ENCODE measurements around the gene LHX2.
A peak's percentile ranks its signal among the peaks of the same experiment; 100 is the strongest.
"Not testable (repeated sequence)": the region's sequence is repeated elsewhere in the genome, so short reads cannot be mapped to it uniquely, and the experiment has no call there.

The LHX2 gene, protein sequence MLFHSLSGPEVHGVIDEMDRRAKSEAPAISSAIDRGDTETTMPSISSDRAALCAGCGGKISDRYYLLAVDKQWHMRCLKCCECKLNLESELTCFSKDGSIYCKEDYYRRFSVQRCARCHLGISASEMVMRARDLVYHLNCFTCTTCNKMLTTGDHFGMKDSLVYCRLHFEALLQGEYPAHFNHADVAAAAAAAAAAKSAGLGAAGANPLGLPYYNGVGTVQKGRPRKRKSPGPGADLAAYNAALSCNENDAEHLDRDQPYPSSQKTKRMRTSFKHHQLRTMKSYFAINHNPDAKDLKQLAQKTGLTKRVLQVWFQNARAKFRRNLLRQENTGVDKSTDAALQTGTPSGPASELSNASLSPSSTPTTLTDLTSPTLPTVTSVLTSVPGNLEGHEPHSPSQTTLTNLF

DNA sequence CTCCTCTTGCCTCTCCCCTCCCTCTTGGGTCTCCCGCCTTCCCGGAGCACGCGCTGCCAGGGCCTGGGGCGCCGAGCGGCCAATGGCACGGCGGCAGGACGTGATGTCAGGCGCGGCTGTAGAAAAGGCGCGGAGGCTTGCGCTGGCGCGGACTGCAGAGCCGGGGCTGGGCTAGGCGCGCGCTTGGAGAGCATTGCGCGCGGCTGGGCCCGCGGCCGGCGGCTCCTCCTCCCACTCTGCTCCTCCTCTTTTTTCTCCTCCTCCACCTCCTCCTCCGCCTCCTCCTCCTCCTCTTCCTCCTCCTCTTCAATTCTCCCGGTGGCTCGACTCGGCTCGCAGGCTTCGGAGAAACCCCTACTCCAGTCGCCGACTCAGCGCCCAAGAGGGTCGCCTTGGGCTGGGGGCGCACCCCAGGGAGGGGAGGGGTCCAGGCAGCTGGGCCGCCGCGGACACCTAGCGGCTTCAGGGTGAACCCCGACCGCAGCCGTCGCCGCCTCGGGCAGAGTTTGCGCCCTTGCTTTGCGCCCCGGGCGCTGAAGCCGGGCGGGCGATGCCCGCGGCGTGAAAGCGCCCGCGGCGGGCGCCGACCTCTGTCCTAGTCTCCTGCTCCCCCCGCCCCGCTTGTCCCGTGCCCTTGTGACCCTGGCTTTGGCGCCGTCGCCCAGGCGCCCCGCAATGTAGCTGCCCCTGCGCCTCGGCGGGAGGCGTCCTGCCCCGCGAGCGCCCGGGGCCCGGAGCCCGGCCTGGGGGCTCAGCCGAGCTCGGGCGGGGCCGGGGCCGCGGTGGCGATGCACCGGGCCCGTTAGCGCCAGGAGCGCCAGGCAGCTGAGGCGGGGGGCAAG lies at the start of gene LHX2:
Gene LHX2 (plus strand): TSS at position 309 of the 842 bp plus-strand sequence. CDS start 581 bp downstream, outside the sequence.
- Histone ChIP-seq H3K9me3 (ENCODE audit: control insufficient read depth, insufficient read depth, low read length) (no peaks in the 10 kb centered on the region), H3K4me1 (ENCODE audit: control insufficient read depth, insufficient read depth, low read length) (no peaks in the 10 kb centered on the region), H3K36me3 (ENCODE audit: control insufficient read depth, insufficient read depth, low read length) (no peaks in the 10 kb centered on the region), H3K9ac (ENCODE audit: low read depth, low read length) (no peak within 1 kb of the TSS), H3K27me3 (ENCODE audit: control insufficient read depth, insufficient read depth, low read length) (peaks cover 96% of the 10 kb centered on the region), H3K4me3 (ENCODE audit: low read depth, low read length) (peak within 1 kb of the TSS; percentile 50)

GRCh38 chr9:123964761-123965160 lies 46.8 kb upstream of the LHX2 start:
- H3K4me1 ChIP-seq (ENCODE audit: control insufficient read depth, insufficient read depth, low read length): no peaks in the 10 kb centered on the region
- no peak overlapping the region for H3K9ac ChIP-seq (ENCODE audit: low read depth, low read length)
- no peaks in the 10 kb centered on the region for H3K36me3 ChIP-seq (ENCODE audit: control insufficient read depth, insufficient read depth, low read length)
- H3K4me3 ChIP-seq (ENCODE audit: low read depth, low read length): no peak overlapping the region
- no peaks in the 10 kb centered on the region for H3K27me3 ChIP-seq (ENCODE audit: control insufficient read depth, insufficient read depth, low read length)
- H3K9me3 ChIP-seq (ENCODE audit: control insufficient read depth, insufficient read depth, low read length): no peaks in the 10 kb centered on the region

DNA sequence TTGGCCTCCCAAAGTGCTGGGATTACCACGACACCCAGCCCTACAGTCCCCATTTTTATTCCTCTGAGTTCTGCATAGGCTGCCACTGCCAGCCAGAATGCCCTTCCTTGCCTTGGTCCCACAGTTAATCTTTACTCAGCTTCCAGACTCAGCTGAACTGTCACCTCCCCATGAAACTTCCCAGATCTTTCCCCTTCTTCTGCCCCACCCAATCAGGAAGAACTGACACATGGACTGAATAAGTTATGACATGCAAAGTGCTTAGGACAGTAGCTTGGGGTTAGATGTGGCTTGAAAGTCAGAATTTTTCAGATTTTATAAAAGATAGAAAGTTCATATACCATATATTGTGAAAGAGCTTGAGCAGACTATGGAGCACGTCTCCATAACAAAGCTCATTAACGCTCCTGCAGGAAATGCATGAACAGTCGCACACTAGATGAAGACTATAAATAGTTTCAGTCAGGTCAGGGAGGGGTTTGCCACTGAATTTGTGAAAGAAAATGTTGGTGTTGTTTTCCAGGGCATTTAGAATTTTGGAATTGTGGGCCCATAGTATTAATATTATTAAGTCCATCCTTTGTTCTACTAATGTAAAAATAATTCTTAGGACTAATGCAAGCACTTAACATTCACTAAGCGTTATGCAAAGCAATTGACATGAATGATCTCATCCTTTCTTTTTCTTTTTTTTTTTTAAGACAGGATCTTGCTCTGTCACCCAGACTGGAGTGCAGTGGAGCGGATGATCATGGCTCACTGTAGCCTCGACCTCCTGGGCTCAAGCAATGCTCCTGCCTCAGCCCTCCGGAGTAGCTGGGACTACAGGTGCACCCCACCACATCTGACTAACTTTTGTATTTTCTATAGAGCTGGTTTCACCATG lies 45.5 kb upstream of the LHX2 start:
- no peaks in the 10 kb centered on the region for H3K36me3 ChIP-seq (ENCODE audit: control insufficient read depth, insufficient read depth, low read length)
- H3K4me3 ChIP-seq (ENCODE audit: low read depth, low read length): no peak overlapping the region
- no peaks in the 10 kb centered on the region for H3K4me1 ChIP-seq (ENCODE audit: control insufficient read depth, insufficient read depth, low read length)
- no peaks in the 10 kb centered on the region for H3K9me3 ChIP-seq (ENCODE audit: control insufficient read depth, insufficient read depth, low read length)
- no peaks in the 10 kb centered on the region for H3K27me3 ChIP-seq (ENCODE audit: control insufficient read depth, insufficient read depth, low read length)
- H3K9ac ChIP-seq (ENCODE audit: low read depth, low read length): no peak overlapping the region

GRCh38 chr9:123967323-123967722 lies 44.2 kb upstream of the LHX2 start:
- no peaks in the 10 kb centered on the region for H3K36me3 ChIP-seq (ENCODE audit: control insufficient read depth, insufficient read depth, low read length)
- no peaks in the 10 kb centered on the region for H3K4me1 ChIP-seq (ENCODE audit: control insufficient read depth, insufficient read depth, low read length)
- no peak overlapping the region for H3K9ac ChIP-seq (ENCODE audit: low read depth, low read length)
- H3K4me3 ChIP-seq (ENCODE audit: low read depth, low read length): no peak overlapping the region
- H3K9me3 ChIP-seq (ENCODE audit: control insufficient read depth, insufficient read depth, low read length): no peaks in the 10 kb centered on the region
- no peaks in the 10 kb centered on the region for H3K27me3 ChIP-seq (ENCODE audit: control insufficient read depth, insufficient read depth, low read length)

- Histone ChIP-seq H3K9ac (ENCODE audit: low read depth, low read length) (no peak overlapping the region), H3K27me3 (ENCODE audit: control insufficient read depth, insufficient read depth, low read length) (peaks cover 11% of the 10 kb centered on the region), H3K36me3 (ENCODE audit: control insufficient read depth, insufficient read depth, low read length) (no peaks in the 10 kb centered on the region), H3K9me3 (ENCODE audit: control insufficient read depth, insufficient read depth, low read length) (no peaks in the 10 kb centered on the region), H3K4me3 (ENCODE audit: low read depth, low read length) (no peak overlapping the region), H3K4me1 (ENCODE audit: control insufficient read depth, insufficient read depth, low read length) (peaks cover 3% of the 10 kb centered on the region)
Observed at GRCh38 chr9:123972618-123973017, 39.0 kb upstream of the LHX2 start.

DNA sequence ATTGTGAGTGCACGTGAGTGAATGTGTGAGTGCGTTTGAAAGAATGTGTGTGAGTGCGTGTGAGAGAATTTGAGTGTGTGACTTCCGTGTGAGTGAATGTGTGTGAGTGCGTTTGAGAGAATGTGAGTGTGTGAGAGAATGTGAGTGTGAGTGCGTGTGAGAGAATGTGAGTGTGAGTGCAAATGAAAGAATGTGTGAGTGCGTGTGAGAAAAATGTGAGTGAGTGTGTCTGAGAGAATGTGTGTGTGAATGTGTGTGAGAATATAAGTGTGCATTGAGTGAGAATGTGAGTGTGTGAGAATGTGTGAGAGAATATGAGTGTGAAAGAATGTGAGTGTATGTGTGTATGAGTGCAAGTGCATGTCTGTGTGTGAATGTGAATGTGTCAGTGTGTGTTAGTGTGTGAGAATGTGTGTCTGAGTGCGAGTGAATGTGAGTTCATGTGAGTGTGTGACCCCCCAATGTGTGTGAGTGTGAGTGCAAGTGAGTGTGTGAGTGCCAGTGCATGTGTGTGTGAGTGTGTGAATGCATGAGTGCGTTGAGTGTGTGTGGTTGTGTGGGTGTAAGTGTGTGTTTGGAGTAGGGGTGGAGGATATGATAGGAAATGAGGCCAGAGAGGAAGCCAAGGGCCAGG lies 37.9 kb upstream of the LHX2 start:
- H3K9ac ChIP-seq (ENCODE audit: low read depth, low read length): no peak overlapping the region
- H3K4me3 ChIP-seq (ENCODE audit: low read depth, low read length): no peak overlapping the region
- peaks cover 11% of the 10 kb centered on the region for H3K27me3 ChIP-seq (ENCODE audit: control insufficient read depth, insufficient read depth, low read length)
- H3K36me3 ChIP-seq (ENCODE audit: control insufficient read depth, insufficient read depth, low read length): no peaks in the 10 kb centered on the region
- H3K4me1 ChIP-seq (ENCODE audit: control insufficient read depth, insufficient read depth, low read length): peaks cover 3% of the 10 kb centered on the region
- H3K9me3 ChIP-seq (ENCODE audit: control insufficient read depth, insufficient read depth, low read length): no peaks in the 10 kb centered on the region

DNA sequence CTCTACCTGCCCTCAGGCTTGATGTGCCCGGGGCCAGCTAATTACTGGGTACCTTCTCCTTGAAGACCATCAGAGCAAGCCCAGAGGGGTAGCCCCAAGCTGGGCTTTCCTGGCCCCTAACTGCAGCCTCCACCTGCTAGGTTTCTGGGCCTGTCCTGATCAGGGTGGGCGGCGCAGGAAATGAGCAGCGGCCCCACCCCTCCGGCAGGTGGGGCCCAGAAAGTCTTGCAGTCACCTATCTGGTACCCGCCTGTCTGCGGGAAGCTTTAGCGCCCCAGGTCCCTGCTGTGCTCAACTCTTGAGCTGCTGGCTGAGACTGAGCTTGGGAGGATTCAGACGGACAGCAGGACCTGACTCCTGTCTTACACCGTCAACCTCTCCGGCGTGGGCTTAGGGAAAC lies 37.1 kb upstream of the LHX2 start:
- Histone ChIP-seq H3K27me3 (ENCODE audit: control insufficient read depth, insufficient read depth, low read length) (peaks cover 16% of the 10 kb centered on the region), H3K4me1 (ENCODE audit: control insufficient read depth, insufficient read depth, low read length) (peaks cover 3% of the 10 kb centered on the region), H3K9ac (ENCODE audit: low read depth, low read length) (no peak overlapping the region), H3K36me3 (ENCODE audit: control insufficient read depth, insufficient read depth, low read length) (no peaks in the 10 kb centered on the region), H3K9me3 (ENCODE audit: control insufficient read depth, insufficient read depth, low read length) (no peaks in the 10 kb centered on the region), H3K4me3 (ENCODE audit: low read depth, low read length) (no peak overlapping the region)

DNA sequence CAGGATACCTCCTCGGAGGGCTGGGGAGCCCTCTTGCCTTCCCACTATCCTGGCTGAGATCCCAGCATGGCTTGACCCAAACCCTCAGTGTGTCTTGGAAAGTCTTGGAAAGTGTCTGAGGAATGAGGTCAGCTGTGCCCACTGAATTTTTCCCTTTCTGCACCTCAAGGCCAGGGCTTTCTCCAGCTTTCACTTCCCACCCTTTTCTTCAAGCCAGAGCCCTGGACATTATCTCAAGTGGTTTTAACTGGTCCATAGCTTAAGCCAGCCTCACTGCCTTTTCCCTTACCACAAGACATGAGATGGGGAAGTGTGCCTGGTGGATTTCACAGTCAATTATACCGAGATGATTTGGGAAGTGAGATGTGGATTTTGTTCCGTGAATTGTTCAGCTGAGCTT lies 35.7 kb upstream of the LHX2 start:
- H3K36me3 ChIP-seq (ENCODE audit: control insufficient read depth, insufficient read depth, low read length): no peaks in the 10 kb centered on the region
- peaks cover 26% of the 10 kb centered on the region for H3K27me3 ChIP-seq (ENCODE audit: control insufficient read depth, insufficient read depth, low read length)
- H3K4me3 ChIP-seq (ENCODE audit: low read depth, low read length): no peak overlapping the region
- no peak overlapping the region for H3K9ac ChIP-seq (ENCODE audit: low read depth, low read length)
- H3K9me3 ChIP-seq (ENCODE audit: control insufficient read depth, insufficient read depth, low read length): no peaks in the 10 kb centered on the region
- H3K4me1 ChIP-seq (ENCODE audit: control insufficient read depth, insufficient read depth, low read length): peaks cover 3% of the 10 kb centered on the region

DNA sequence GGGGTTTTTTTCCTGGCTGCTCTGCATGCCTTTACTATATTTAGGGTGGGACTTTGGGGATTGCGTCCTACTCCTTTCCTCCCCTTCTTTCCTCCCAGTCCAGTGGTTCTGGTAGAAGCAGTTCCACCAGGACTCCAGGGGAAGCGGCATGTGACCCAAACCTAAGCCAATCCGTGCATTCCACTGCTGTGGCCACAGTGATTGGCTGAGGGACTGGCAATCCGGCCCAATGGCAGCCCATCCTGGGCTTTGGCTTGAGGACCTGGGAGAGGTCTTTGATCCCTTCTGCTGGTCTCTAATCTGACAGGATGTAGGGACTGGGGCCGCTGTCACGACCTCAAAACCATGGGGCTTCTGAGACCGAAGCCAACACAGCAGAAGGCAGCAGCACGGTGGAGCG lies 35.0 kb upstream of the LHX2 start:
- not testable (repeated sequence) for H3K4me3 ChIP-seq (ENCODE audit: low read depth, low read length); H3K36me3 ChIP-seq (ENCODE audit: control insufficient read depth, insufficient read depth, low read length); H3K9ac ChIP-seq (ENCODE audit: low read depth, low read length); H3K9me3 ChIP-seq (ENCODE audit: control insufficient read depth, insufficient read depth, low read length); H3K4me1 ChIP-seq (ENCODE audit: control insufficient read depth, insufficient read depth, low read length)
- peaks cover 27% of the 10 kb centered on the region for H3K27me3 ChIP-seq (ENCODE audit: control insufficient read depth, insufficient read depth, low read length)

DNA sequence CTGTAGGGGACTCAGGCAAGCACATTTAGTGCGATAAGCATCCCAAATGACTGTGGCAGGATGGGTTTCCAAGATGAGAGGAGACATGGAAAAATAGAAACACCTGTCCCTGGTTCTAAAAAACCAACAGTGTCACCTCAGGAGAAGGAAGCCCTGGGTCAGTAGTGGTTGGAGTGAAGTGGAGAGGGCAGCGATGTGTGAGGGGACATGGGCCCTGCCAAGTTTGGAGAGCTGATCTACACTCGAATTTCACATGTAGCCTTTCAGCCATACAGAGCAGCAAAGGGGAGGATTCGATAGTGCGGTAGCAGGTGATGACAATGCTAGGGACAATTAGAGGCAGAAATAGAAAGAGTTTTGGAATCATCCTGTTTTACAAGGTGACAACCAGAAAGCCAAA lies 32.6 kb upstream of the LHX2 start:
- no peak overlapping the region for H3K9ac ChIP-seq (ENCODE audit: low read depth, low read length)
- no peak overlapping the region for H3K4me3 ChIP-seq (ENCODE audit: low read depth, low read length)
- no peaks in the 10 kb centered on the region for H3K9me3 ChIP-seq (ENCODE audit: control insufficient read depth, insufficient read depth, low read length)
- peaks cover 33% of the 10 kb centered on the region for H3K27me3 ChIP-seq (ENCODE audit: control insufficient read depth, insufficient read depth, low read length)
- peaks cover 3% of the 10 kb centered on the region for H3K4me1 ChIP-seq (ENCODE audit: control insufficient read depth, insufficient read depth, low read length)
- no peaks in the 10 kb centered on the region for H3K36me3 ChIP-seq (ENCODE audit: control insufficient read depth, insufficient read depth, low read length)

DNA sequence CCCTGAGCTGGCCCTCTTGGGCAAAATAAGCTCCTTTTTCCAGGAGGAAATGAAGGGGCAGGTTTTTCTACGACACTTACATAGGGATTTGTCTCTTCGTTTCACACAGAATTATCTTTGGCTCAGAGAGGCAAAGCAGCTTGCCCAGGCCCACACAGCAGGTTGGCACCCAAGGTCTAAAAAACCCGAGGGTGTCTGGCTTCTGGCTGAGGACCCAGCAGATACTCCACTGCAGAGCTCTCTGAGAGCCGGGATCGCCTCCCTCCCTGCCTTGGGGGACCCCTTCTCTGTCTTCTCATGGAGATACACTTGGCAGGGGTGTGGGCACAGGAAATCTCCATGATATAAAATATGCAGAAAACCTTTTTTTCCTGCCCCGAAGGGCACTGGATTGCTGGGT lies 29.0 kb upstream of the LHX2 start:
- Histone ChIP-seq H3K4me1 (ENCODE audit: control insufficient read depth, insufficient read depth, low read length) (no peaks in the 10 kb centered on the region), H3K9me3 (ENCODE audit: control insufficient read depth, insufficient read depth, low read length) (no peaks in the 10 kb centered on the region), H3K27me3 (ENCODE audit: control insufficient read depth, insufficient read depth, low read length) (peaks cover 38% of the 10 kb centered on the region)

More for the DNA sequence above, 29.0 kb upstream of the LHX2 start:
- H3K36me3 ChIP-seq (ENCODE audit: control insufficient read depth, insufficient read depth, low read length): no peaks in the 10 kb centered on the region
- no peak overlapping the region for H3K4me3 ChIP-seq (ENCODE audit: low read depth, low read length)
- H3K9ac ChIP-seq (ENCODE audit: low read depth, low read length): no peak overlapping the region

Data from iPS-15b (cell line).